ENCODE data around the gene FAM89A. TPM values are rescaled to one million over a fixed set of nuclear protein-coding genes. Genes with fewer than 3 reads are reported as not detected.

The FAM89A gene
- total RNA-seq, 2 donors from 2014 or later: 14.3 to 35.3 TPM

- Histone ChIP-seq H3K4me1 (peaks cover 5% of the 10 kb centered on the region), H3K27ac (no peak overlapping the region), H3K4me3 (no peak overlapping the region), H3K36me3 (replicated peaks in 1 of 2; ENCODE audit: insufficient read depth in 1 of 2, low read depth in 2 of 2) (no peaks in the 10 kb centered on the region), H3K27me3 (no peaks in the 10 kb centered on the region), H3K9me3 (peaks cover 0 to 3% (median 0%) of the 10 kb centered on the region in 3 donors)
- intact Hi-C loops (cut with DNase I): no loop called here
- TF ChIP-seq POLR2A (IDR thresholded peaks at IDR 0.05) (no peak), CTCF (IDR thresholded peaks at IDR 0.05) (no peak)
- ATAC-seq: no peak
- 100% methylated on average over 1 of the region's 1 CpG for WGBS, 2 donors
- DNase-seq: no peak
These were observed 19.6 kb upstream of the FAM89A start for GRCh38 chr1:231059566-231060193.

DNA sequence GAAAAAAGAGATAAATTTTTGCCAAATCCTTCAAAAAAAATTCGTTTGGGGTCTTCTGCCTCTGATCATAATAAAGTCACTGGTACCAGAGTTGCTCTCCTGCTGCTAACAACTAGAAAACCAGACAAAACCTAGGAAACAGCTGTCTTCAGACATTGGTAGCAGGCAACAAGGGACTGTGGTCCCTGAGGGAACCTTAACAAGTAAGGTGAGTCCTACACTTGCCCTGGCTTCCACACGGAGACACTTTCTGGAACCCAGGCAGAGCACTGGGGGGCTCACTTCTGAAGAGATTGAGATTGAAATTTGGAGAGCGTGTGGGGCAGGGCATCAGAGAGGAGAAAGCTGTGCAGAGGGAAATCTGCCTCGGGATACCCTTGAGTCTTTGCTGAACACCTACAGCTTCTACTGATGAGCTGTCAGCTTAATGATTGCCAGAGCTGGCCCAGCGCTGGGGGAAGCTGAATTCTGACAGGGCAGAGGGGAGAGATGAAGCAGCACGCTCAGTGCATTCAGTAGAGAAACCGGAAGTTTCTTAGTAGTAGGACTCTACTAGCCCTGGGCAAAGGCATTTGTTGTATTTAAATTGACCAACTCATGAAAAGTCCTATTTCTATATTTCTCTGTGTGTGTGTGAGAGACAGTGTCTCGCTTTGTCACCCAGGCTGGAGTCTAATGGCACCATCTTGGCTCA is 18.5 kb upstream of the FAM89A start:
- Histone ChIP-seq H3K27me3 (no peaks in the 10 kb centered on the region), H3K4me1 (peaks cover 8% of the 10 kb centered on the region), H3K36me3 (replicated peaks in 1 of 2; ENCODE audit: insufficient read depth in 1 of 2, low read depth in 2 of 2) (no peaks in the 10 kb centered on the region), H3K9me3 (peaks cover 0 to 3% (median 0%) of the 10 kb centered on the region in 3 donors), H3K4me3 (no peak overlapping the region), H3K27ac (no peak overlapping the region)
- ATAC-seq: no peak
- intact Hi-C loops (cut with DNase I): no loop called here
- 49 to 53% methylated on average over 8 of the region's 8 CpGs for WGBS, 2 donors
- DNase-seq: no peak
- TF ChIP-seq CTCF (IDR thresholded peaks at IDR 0.05) (no peak), POLR2A (IDR thresholded peaks at IDR 0.05) (no peak)

DNA sequence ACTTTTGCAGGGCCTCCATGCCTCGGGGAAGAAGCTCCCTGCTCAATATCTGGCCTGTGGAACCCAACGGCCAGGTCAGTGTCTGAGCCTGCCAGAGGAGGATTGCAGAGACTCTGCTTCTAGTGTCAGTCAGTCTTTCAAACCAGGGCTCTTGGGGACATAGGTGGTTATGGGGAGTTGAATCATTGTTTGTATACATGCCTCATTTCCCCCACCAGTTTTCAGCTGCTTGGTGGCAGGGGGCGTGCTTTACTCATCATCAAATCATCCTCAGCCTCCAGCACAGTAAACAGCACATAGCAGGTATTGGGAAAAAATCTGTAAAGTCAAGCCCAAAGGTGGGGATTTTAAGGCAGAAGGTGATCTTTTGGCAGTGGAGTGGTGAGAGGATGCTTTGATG is 17.4 kb upstream of the FAM89A start:
- H3K36me3 ChIP-seq (replicated peaks in 1 of 2; ENCODE audit: insufficient read depth in 1 of 2, low read depth in 2 of 2): no peaks in the 10 kb centered on the region
- intact Hi-C loops (cut with DNase I): no loop called here
- H3K9me3 ChIP-seq: peaks cover 0 to 3% (median 0%) of the 10 kb centered on the region in 3 donors
- DNase-seq (no peak), ATAC-seq (no peak)
- no peaks in the 10 kb centered on the region for H3K27me3 ChIP-seq
- H3K27ac ChIP-seq: no peak overlapping the region
- no peak overlapping the region for H3K4me3 ChIP-seq
- WGBS, 2 donors: 83 to 88% methylated on average over 3 of the region's 3 CpGs
- H3K4me1 ChIP-seq: peaks cover 18% of the 10 kb centered on the region
- TF ChIP-seq POLR2A (IDR thresholded peaks at IDR 0.05) (no peak), CTCF (IDR thresholded peaks at IDR 0.05) (no peak)

DNA sequence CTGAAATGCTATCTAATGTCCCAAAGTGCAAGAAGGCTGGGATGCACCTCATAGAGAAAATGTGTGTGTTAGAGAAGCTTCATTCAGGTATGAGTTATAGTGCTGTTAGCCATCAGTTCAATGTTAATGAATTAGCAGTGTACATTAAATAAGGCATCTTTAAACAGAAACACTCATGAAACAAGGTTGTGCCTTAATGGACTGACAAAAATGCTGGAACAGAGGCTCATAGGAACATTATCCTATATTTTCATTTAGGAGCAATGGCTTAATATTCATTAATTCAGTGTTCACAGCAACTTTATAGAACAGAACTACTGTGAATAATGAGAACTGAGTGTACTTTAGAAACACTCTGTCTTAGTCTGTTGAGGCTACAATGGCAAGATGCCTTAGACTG is 15.2 kb upstream of the FAM89A start:
- Histone ChIP-seq H3K27me3 (no peaks in the 10 kb centered on the region), H3K9me3 (peaks cover 0 to 3% (median 0%) of the 10 kb centered on the region in 3 donors), H3K27ac (no peak overlapping the region), H3K4me3 (no peak overlapping the region), H3K4me1 (peaks cover 18% of the 10 kb centered on the region), H3K36me3 (replicated peaks in 1 of 2; ENCODE audit: insufficient read depth in 1 of 2, low read depth in 2 of 2) (no peaks in the 10 kb centered on the region)
- DNase-seq (no peak), ATAC-seq (no peak)
- intact Hi-C loops (cut with DNase I): no loop called here
- no peak for TF ChIP-seq CTCF (IDR thresholded peaks at IDR 0.05)
- TF ChIP-seq POLR2A (IDR thresholded peaks at IDR 0.05): no peak
